HEK293 (cell line): Measurements from ENCODE around the gene DAZAP1.

Experiments
- HOXA7 ChIP-seq: sonication (generic); formaldehyde crosslinking; IDR thresholded peaks from 2 replicates; pipeline ENCODE4 v1.8.1; 2022; ENCODE audit warnings: missing genetic modification reagents, borderline replicate concordance
- RBAK ChIP-seq: fragments of 450-650 bp; formaldehyde crosslinking; IDR thresholded peaks from 2 replicates; pipeline ENCODE4 v1.5.1; 2016; ENCODE audit warnings: missing biosample characterization, missing genetic modification characterization
- ZFP3 ChIP-seq: fragments of 450-650 bp; formaldehyde crosslinking; IDR thresholded peaks from 2 replicates; pipeline ENCODE4 v1.5.1; 2016; ENCODE audit warnings: low read depth, missing biosample characterization, missing genetic modification characterization
- ZNF223 ChIP-seq: fragments of 450-650 bp; formaldehyde crosslinking; IDR thresholded peaks from 2 replicates; pipeline ENCODE4 v1.5.1; 2016; ENCODE audit warnings: missing biosample characterization, missing genetic modification characterization
- ZNF76 ChIP-seq: fragments of 450-650 bp; formaldehyde crosslinking; IDR thresholded peaks from 2 replicates; pipeline ENCODE4; 2016; ENCODE audit warnings: low read depth, missing biosample characterization, missing genetic modification characterization, borderline replicate concordance
- TF ChIP-seq, protein P1 (sequence below): fragments of 450-650 bp; formaldehyde crosslinking; IDR thresholded peaks from 2 replicates; pipeline ENCODE4 v1.5.1; 2016; ENCODE audit warnings: missing biosample characterization, missing genetic modification characterization
- TF ChIP-seq, protein P2 (sequence below): fragments of 450-650 bp; formaldehyde crosslinking; IDR thresholded peaks from 2 replicates; pipeline ENCODE4 v1.5.1; 2016; ENCODE audit warnings: missing biosample characterization, missing genetic modification characterization
- TF ChIP-seq, protein P3 (sequence below): fragments of 450-650 bp; formaldehyde crosslinking; IDR thresholded peaks from 2 replicates; pipeline ENCODE4 v1.5.1; 2016; ENCODE audit warnings: missing biosample characterization, missing genetic modification characterization

DNA sequence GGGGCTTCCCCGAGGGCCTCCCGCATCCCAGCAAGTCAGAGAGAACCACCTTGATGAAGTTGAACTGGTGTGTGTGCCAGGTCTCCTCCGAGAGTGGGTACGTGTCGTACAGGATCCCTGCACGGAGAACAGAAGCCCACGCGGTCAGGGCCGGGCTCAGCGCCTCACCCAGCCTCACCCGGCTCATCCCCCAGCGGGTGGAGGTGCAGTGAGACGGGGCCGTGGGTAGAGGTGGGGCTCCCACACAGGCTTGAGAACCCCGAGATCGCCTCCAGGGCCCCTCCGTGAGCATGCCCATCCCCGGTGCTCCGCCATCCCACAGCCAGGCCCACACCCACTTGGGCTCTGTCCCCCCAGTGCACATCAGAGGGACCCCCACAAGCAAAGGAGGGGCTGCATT, 8.3 kb upstream of the DAZAP1 start:
- no peak for TF ChIP-seq ZFP3 (tag by site-specific recombination)
- TF ChIP-seq ZNF223 (tag by site-specific recombination): no peak
- TF ChIP-seq, protein P1, sequence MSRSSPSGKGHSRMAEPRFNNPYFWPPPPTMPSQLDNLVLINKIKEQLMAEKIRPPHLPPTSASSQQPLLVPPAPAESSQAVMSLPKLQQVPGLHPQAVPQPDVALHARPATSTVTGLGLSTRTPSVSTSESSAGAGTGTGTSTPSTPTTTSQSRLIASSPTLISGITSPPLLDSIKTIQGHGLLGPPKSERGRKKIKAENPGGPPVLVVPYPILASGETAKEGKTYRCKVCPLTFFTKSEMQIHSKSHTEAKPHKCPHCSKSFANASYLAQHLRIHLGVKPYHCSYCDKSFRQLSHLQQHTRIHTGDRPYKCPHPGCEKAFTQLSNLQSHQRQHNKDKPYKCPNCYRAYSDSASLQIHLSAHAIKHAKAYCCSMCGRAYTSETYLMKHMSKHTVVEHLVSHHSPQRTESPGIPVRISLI: no peak
- TF ChIP-seq, protein P2, sequence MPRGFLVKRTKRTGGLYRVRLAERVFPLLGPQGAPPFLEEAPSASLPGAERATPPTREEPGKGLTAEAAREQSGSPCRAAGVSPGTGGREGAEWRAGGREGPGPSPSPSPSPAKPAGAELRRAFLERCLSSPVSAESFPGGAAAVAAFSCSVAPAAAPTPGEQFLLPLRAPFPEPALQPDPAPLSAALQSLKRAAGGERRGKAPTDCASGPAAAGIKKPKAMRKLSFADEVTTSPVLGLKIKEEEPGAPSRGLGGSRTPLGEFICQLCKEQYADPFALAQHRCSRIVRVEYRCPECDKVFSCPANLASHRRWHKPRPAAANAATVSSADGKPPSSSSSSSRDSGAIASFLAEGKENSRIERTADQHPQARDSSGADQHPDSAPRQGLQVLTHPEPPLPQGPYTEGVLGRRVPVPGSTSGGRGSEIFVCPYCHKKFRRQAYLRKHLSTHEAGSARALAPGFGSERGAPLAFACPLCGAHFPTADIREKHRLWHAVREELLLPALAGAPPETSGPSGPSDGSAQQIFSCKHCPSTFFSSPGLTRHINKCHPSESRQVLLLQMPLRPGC: no peak
- TF ChIP-seq HOXA7 (CRISPR knock-in tag): no peak
- no peak for TF ChIP-seq RBAK (tag by site-specific recombination)
- TF ChIP-seq, protein P3, sequence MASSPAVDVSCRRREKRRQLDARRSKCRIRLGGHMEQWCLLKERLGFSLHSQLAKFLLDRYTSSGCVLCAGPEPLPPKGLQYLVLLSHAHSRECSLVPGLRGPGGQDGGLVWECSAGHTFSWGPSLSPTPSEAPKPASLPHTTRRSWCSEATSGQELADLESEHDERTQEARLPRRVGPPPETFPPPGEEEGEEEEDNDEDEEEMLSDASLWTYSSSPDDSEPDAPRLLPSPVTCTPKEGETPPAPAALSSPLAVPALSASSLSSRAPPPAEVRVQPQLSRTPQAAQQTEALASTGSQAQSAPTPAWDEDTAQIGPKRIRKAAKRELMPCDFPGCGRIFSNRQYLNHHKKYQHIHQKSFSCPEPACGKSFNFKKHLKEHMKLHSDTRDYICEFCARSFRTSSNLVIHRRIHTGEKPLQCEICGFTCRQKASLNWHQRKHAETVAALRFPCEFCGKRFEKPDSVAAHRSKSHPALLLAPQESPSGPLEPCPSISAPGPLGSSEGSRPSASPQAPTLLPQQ (tag by site-specific recombination): no peak
- TF ChIP-seq ZNF76 (tag by site-specific recombination): no peak
